Endometrial microvascular endothelial cells (primary cell): ENCODE results near the gene ATRNL1. TPM values are rescaled to one million over a fixed set of nuclear protein-coding genes. Genes with fewer than 3 reads are reported as not detected.
"Not testable (repeated sequence)": the region's sequence is repeated elsewhere in the genome, so short reads cannot be mapped to it uniquely, and the experiment has no call there.

Experiments used
- in situ Hi-C: cut with HindIII; loops from 2 replicates; pipeline ENCODE4 v1.10.0; 2017; ENCODE audit warnings: low sequenced_read_pairs, low pct_unique_long_range_greater_than_20kb; ENCODE audit errors: inconsistent ontology term
- total RNA-seq: library from RNA; depleted of rRNA; stranded (reverse); fragments of >200 nt; gene quantifications from one replicate; pipeline ENCODE4 v1.2.3, GENCODE V29; 2015; ENCODE audit errors: inconsistent ontology term

The ATRNL1 gene
- total RNA-seq, 1 donor from 2014 or later = not detected

DNA sequence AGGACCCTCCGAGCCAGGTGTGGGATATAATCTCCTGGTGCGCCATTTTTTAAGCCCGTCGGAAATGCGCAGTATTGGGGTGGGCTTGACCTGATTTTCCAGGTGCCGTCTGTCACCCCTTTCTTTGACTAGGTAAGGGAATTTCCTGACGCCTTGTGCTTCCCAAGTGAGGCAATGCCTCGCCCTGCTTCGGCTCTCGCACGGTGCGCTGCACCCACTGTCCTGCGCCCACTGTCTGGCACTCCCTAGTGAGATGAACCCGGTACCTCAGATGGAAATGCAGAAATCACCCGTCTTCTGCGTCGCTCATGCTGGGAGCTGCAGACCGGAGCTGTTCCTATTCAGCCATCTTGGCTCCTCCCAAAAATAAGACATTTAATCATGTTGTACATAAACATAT is 443.2 kb downstream of the ATRNL1 start:
- in situ Hi-C loops = not testable (repeated sequence)

DNA sequence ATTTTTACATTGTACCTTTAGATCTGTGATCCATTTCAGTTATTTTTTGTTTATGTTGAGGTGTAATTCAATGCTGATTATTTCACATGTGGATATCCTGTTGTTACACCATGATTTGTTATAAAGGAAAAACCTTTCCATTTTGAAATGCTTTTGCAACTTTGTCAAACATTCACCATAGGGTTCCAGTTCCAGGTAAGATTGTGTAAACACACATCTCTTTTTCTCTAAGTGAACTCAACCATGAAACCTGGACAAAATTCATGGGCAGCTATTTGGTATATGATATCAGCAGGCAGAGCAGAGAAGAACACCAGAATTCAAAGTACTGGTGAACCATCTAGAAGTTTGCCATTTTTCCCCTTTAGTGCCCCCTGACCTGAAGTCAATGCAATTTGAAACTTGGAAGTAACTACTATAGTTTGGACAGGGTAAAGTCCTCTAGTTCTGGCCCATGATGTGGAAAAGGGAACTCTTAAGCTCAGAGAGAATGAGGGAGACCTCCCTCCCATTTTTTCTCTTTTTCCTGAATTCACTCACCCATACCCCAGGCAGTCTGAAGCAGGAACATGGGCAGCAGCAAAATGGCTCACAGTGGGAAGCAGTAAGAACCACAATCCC is 446.1 kb downstream of the ATRNL1 start:
- in situ Hi-C loops = no loop called here

DNA sequence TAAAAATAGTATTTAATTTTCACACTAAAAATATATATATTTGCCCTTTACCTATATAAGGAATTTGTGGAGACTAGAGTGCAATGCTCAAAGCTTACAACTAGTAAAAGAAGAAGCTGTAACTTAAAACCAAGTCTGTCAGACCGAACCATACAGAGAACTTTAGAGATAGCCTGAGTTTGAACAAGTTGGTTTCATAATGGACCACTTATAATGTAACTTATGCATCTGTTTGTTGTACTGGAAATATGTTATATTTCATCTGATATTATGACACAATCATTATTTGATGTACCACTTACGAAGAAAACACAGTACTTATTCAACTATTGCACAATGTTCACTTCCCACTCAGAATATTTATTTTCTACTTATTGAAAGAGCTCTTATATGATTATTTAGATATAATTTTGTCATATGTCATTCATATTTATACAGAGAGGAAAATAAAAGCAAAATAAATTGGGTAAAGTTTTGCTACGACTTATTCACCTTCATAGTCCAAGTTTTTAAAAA is 462.8 kb downstream of the ATRNL1 start:
- in situ Hi-C loops = no loop called here

DNA sequence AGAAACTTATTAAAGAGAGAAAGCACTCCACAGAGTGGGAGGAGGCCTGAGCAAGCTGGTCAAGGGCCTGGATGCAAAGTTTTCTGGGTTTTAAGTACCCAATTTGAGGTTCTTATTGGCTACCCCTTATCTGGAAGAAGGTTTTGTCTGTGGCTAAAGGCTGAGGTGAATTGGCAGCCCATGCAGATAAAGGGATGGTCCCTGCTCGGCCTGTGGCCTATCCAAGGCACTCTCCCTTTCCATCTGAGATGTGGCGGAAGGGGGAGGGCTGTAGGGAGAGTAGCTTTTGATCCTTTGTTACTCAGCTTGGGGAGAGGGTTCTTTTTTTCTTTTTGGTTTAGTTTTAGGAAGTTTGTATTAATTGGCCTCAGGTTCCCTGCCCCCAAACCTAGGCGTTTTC is 465.1 kb downstream of the ATRNL1 start:
- in situ Hi-C loops = no loop called here

DNA sequence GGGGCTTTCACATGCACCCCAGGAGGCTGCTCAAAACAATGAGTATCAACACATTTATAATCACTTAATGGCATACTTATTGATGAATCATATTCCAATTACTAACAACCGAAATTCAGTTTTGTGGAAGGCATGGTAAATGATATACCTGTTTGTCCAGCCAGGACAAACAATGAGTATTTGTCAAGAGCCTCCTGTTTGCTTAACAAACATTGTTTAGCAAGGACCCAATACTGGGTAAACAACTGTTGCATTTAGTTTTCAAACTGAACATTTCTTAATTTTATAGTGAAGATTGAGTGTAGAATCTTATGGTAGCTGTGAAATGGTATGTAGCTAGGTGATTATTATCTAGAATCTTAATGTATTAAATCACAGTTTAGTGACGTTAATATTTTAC is 473.7 kb downstream of the ATRNL1 start:
- in situ Hi-C loops = no loop called here

DNA sequence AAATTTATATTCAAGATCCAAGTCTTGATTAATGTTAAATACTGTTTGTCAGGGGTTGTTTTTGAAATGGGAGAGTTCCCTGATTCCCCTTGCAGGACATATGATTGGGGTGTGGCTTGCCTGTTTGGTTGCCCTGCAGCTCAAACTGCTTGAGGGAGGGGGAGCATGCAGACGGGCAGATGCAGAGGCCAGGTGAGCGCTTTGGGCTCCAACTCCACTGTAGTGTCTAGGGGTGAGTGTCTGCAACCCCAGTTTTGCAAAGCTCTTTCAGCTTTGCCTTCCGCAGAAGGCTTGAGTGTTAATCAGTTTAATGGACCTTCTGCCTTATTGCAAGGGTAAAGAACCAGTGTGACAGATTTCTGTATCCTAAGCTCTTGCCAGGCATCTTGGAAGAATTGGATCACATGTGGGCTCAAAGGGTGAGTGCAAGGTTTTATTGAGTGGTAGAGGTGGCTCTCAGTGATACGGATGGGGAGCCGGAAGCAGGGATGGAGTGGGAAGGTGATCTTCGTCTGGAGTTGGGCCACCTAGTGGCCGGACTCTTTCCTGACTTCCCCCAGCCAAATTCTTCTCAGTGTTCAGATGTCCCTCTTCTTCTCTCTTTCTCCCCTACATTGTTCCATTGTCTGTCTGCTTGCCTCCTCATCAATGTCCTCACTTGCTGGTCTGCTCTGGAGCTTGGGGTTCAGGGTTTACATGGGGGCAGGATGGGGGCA is 479.7 kb downstream of the ATRNL1 start:
- in situ Hi-C loops = no loop called here

DNA sequence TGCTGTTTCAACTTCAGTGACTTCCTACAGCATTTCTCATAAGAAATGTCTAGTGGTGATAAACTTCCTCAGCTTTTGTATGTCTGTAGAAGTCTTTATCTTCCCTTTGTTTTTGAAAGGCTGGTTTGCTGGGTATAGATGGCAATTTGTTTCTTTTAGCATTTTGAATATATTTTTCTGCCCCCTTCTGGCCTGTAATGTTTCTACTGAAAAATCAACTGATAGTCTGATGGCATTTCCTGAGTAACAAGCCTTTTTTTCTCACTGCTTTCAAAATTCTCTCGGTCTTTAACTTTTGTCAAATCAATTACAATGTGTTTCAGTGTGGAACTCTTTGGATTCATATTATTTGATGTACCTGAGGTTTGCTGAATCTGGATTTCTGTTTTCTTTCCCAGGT is 487.1 kb downstream of the ATRNL1 start:
- in situ Hi-C loops = no loop called here

DNA sequence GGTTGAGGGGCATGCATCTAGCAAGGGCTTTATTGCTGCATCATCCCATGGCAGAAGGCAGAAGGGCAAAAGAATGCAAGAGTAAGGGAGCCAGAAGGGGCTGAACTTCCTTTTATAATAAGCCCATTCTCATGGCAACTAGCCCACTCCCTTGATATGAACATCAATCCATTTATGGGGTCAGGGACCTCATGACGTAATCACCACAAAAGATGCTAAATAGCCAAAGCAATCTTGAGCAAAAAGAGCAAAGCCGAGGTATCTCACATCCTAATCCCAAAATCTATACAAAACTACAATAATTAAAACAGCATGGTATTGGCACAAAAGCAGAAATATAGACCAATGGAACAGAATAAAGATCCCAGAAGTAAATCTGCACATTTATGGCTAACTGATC is 499.9 kb downstream of the ATRNL1 start:
- in situ Hi-C loops = no loop called here

DNA sequence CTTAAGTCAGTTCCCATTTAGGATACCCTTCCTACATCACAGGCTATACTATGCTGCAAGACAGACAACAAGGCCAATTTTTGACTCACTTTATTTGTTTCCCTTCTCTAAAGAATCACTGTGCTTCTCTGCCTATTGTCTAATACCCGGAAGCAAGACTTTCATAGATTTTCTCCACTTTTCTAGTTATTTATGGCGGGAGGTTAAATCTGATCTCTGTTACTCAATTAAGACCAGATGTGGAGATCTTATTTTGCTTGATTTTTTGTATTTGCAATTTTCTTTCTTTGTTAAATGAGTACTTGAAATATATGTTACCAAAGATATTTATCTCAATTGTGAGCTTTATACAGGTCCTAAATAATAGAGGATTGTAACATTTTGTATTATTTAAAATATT is 511.5 kb downstream of the ATRNL1 start:
- in situ Hi-C loops = no loop called here

DNA sequence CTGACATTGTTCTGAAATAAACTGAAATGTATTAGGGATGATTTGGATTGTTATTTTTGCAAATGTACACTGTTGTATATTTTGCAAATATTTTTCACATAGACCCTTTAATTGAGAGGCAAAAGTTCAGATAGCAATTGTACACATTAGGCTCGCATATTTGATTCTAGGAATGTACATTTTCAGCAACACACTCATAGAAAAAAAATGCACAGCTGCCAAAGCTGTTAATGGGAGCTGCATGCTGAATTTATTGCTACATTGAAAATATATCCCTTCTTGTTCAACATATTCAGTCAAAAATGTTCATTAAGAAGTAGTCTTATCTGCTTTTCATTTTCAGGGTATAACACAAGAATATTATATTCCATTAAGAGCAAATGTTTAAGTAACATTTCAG is 512.9 kb downstream of the ATRNL1 start:
- in situ Hi-C loops = no loop called here

DNA sequence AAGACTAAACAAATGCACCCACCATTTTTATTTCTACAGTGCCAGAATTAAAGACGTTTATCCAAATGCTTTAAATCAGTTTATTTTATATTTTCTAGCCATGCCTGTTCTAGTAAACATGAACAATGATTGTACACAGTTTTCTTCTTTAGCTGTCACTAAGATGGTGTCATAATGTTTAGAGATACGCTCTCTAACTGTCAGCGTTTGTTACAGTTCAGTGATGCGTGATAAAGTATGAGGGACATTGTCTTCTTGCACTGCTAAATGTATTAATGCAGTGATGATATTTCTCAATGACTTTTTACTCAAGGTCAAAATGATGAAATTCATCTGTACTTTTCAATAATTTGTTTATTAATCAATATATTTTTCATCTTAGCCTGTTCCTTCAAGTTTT is 513.6 kb downstream of the ATRNL1 start:
- in situ Hi-C loops = no loop called here

DNA sequence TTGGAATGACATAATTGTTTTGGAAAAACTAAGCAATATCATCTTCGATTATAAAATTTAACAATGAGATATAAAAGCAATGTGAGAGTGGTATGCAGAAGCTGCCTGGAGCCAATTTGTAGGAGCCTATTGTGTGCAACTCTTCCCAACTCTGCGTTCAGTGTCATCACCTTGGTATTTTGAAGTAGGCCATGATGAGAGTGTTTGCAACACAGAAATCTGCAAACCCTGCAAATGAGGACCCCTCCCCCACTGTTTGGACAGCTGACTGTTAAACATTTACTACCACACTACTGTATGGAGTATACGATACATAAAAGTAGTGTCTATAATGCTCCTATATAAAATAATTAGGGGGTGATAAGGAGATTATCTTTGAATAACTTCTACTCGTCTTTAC is 531.3 kb downstream of the ATRNL1 start:
- in situ Hi-C loops = no loop called here

DNA sequence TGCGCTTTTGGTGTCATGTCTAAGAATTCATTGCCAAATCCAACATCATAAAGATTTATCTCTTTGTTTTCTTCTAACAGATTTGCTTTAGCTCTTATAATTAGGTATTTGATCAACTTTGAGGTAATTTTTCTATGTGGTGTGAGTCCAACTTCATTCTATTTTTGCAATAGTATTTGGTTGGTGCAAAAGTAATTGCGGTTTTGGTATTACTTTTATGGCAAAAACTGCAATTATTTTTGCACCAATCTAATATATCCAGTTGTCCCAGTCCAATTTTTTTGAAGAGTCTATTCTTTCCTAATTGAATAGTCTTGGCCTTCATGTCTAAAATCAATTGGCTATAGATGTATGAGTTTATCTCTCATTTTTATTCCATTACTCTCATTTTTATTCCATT is 535.5 kb downstream of the ATRNL1 start:
- in situ Hi-C loops = no loop called here

DNA sequence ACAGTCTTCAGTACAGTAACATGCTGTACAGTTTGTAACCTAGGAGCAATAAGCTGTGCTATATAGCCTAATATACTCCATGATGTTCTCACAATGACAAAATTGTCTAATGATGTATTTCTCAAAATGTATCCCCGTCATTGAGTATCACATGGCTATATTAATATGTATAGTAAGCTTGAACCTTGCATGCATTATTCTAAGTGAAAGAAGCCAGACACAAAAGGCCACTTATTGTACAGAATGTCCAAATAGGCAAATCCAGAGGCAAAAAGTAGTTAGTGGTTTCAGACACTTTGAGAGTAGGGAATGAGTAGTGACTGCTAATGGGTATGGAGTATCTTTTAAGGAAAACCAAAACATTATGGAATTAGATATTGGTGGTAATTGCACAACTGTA is 545.1 kb downstream of the ATRNL1 start:
- in situ Hi-C loops = no loop called here

DNA sequence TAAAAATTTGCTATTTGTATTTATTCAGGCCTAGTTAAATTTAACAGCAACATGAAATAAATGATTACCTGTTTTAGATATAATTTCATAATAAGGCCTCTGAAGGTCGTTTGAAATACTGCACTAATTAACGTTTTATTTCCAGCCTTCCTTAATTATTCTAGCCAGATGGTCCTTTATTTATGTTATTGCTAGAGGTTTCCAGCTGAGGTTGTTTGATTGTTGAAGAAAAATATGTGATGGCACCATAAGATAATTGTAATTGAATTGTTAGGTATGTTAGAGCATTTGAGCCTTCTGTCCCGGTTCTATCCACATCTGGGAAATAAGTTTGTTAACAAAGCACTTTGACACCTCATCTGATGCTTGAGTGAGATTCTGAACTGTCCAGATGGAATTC is 556.1 kb downstream of the ATRNL1 start:
- in situ Hi-C loops = no loop called here

DNA sequence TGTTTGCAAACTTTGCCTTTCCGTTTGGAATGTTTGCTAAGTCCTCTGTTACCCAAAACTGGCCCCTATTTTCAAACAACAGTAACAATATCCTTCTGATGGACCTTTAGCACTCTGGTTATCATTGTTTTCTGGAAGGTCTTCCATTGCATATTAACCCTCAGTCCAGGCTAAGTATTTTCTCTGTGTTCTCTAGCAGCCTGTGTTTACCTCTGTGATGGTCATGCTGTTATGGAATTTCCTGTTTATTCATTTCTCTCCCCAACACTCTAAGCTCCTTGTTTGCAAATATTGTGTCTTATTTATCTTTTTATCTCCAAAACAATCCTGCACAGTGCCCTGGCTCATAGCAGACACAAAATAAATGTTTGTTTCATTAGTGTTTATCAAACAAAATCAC is 560.3 kb downstream of the ATRNL1 start:
- in situ Hi-C loops = no loop called here

DNA sequence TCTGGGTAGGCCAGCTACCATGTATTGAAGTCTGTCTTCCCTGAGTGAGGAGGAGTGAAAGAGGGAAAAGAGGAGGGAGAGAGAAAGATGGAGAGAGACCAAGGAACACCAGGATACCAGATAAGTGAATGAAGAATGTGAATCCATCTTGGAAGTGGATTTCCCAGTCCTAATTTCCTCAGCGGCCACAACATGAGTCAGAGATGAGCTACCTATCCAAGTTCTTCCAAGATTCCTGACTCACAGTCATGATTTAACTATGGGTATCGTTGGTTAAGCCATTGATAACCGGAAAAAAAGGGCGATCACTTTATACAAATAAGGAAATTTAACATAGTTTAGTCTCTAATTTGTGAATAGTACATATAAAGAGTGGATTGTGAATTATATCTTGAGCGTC is 561.8 kb downstream of the ATRNL1 start:
- in situ Hi-C loops = no loop called here

DNA sequence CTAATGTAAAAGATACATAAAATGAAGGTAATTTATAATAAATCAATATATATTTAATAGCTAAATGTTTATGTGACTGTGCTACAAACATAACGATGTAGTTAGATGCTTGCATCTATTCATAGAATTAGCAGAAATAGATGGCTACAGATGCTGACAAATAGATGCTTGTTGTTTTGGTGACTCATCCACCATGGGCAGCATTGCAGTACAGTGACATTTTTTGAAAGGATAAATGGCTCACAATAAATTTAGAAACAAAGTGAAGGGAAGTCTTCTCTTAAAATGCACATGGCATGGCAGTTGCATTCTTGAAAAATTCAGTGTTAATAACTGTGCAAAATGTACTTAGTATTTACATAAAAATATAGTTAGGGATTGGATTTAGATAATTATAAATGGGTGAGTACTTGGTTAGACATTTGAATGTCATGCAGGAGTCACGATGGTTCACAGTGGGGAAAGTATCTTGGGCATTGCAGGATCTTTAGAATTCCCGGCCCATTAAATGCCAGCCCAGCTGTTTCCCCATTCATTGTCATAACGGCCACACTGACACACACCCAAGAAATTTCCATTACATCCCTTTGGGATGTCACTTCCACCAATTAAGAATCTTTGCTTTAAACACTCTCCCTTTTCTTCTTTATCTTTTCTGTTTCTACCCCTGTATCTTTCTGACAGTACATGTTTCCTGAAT is 564.1 kb downstream of the ATRNL1 start:
- in situ Hi-C loops = no loop called here

DNA sequence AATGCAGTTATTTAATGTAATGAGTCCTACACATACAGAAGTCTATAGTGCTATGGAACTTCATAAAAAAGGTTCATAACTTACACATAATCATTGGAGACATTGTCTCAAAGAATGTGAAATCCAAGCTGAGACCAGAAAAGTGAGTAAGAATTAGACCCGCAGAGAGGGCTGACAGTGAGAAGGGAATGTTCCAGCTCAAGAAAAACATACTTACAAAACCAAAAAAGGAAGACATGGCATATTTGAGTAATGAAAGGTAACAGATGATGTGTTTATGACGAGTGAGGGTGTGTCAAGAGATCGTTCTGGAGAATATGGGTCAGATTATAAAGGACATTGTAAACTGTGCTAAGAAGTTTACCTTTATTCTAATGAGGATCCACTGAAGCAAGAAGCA is 566.5 kb downstream of the ATRNL1 start:
- in situ Hi-C loops = no loop called here

DNA sequence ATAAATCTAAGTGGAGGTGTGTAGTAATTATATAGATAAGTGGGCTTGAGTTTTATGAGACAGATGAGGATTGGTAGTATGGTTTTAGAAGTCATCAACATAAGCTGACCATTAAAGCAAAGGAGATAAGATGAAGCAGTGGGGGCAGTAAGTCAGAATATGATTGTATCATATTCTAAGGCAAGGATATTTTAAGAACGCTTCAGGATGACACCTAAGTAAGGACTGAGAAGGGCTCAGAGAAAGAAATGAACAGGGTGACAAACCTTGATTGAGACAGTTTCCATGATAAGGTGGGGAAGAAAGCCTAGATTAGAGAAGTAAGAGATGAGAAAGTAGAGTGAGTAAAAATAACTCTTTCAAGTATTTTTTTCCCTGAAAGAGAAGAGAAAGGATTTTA is 567.2 kb downstream of the ATRNL1 start:
- in situ Hi-C loops = no loop called here
